ENCODE measurements around the gene LCT. TPM values are rescaled to one million over a fixed set of nuclear protein-coding genes. Genes with fewer than 3 reads are reported as not detected.
A peak's percentile ranks its signal among the peaks of the same experiment; 100 is the strongest.

LCT gene
- total and polyA plus RNA-seq, 2 donors from 2014 or later = 0.19 TPM; not detected in 1

GRCh38 chr2:135742325-135742757 lies 94.6 kb downstream of the LCT start:
- H3K27ac ChIP-seq (ENCODE audit: low read depth in 2 of 2, low read length in 2 of 2) = peak overlapping the region; percentile 89 to 98
- peak overlapping the region; percentile 87 to 93 (median 89) for H3K9ac ChIP-seq (ENCODE audit: low read length in 3 of 3)
- no peaks in the 10 kb centered on the region for H3K27me3 ChIP-seq (ENCODE audit: control insufficient read depth, insufficient read depth, low read length)
- H3K9me3 ChIP-seq (ENCODE audit: control insufficient read depth in 2 of 3, insufficient read depth in 1 of 3, low read length in 3 of 3) = no peaks in the 10 kb centered on the region
- intact Hi-C loops (cut with DNase I) = no loop called here
- H3K36me3 ChIP-seq (ENCODE audit: control insufficient read depth in 2 of 3, insufficient read depth in 3 of 3, low read length in 3 of 3) = no peaks in the 10 kb centered on the region
- FAIRE-seq = no peak
- peaks cover 2 to 10% (median 6%) of the 10 kb centered on the region in 3 donors for H3K4me1 ChIP-seq (ENCODE audit: control insufficient read depth in 2 of 3, insufficient read depth in 2 of 3, low read depth in 1 of 3, low read length in 3 of 3)
- no peak for TF ChIP-seq CTCF (IDR thresholded peaks at IDR 0.05; ENCODE audit: borderline replicate concordance, extremely low read depth, insufficient read depth)
- DNase-seq = peak in 4 of 5 donors; percentile 59 to 83 (median 76)
- peak overlapping the region; percentile 74 to 91 (median 90) for H3K4me3 ChIP-seq (ENCODE audit: low read length in 3 of 3)

GRCh38 chr2:135741395-135742324 lies 95.3 kb downstream of the LCT start, which contains the start of gene UBXN4:
Gene UBXN4, plus strand, starts transcription at chr2:135741855. Its CDS starts 75 bp downstream, at chr2:135741930.
- Histone ChIP-seq H3K36me3 (ENCODE audit: control insufficient read depth in 2 of 3, insufficient read depth in 3 of 3, low read length in 3 of 3) (no peaks in the 10 kb centered on the region), H3K9ac (ENCODE audit: low read length in 3 of 3) (peak within 1 kb of the TSS; percentile 87 to 93 (median 89)), H3K27ac (ENCODE audit: low read depth in 2 of 2, low read length in 2 of 2) (peak within 1 kb of the TSS; percentile 89 to 98), H3K9me3 (ENCODE audit: control insufficient read depth in 2 of 3, insufficient read depth in 1 of 3, low read length in 3 of 3) (no peaks in the 10 kb centered on the region), H3K4me1 (ENCODE audit: control insufficient read depth in 2 of 3, insufficient read depth in 2 of 3, low read depth in 1 of 3, low read length in 3 of 3) (peaks cover 2 to 10% (median 5%) of the 10 kb centered on the region in 3 donors), H3K4me3 (ENCODE audit: low read length in 3 of 3) (peak within 1 kb of the TSS; percentile 74 to 91 (median 90)), H3K27me3 (ENCODE audit: control insufficient read depth, insufficient read depth, low read length) (no peaks in the 10 kb centered on the region)
- intact Hi-C loops (cut with DNase I) = no loop called here
- FAIRE-seq = peak; percentile 65
- peak; percentile 46 for TF ChIP-seq CTCF (IDR thresholded peaks at IDR 0.05; ENCODE audit: borderline replicate concordance, extremely low read depth, insufficient read depth)
- peak; percentile 98 to 99 (median 99) for DNase-seq

GRCh38 chr2:135741043-135741394 lies 96.0 kb downstream of the LCT start:
- intact Hi-C loops (cut with DNase I) = no loop called here

More at GRCh38 chr2:135741043-135741394, 96.0 kb downstream of the LCT start:
- no peak overlapping the region for H3K9ac ChIP-seq (ENCODE audit: low read length in 3 of 3)
- no peak for TF ChIP-seq CTCF (IDR thresholded peaks at IDR 0.05; ENCODE audit: borderline replicate concordance, extremely low read depth, insufficient read depth)
- no peaks in the 10 kb centered on the region for H3K9me3 ChIP-seq (ENCODE audit: control insufficient read depth in 2 of 3, insufficient read depth in 1 of 3, low read length in 3 of 3)
- peaks cover 2 to 10% (median 4%) of the 10 kb centered on the region in 3 donors for H3K4me1 ChIP-seq (ENCODE audit: control insufficient read depth in 2 of 3, insufficient read depth in 2 of 3, low read depth in 1 of 3, low read length in 3 of 3)
- peak overlapping the region in 1 of 2 donors; percentile 98 for H3K27ac ChIP-seq (ENCODE audit: low read depth in 2 of 2, low read length in 2 of 2)
- DNase-seq = no peak
- H3K36me3 ChIP-seq (ENCODE audit: control insufficient read depth in 2 of 3, insufficient read depth in 3 of 3, low read length in 3 of 3) = no peaks in the 10 kb centered on the region
- FAIRE-seq = no peak
- no peaks in the 10 kb centered on the region for H3K27me3 ChIP-seq (ENCODE audit: control insufficient read depth, insufficient read depth, low read length)
- peak overlapping the region; percentile 25 to 91 (median 74) for H3K4me3 ChIP-seq (ENCODE audit: low read length in 3 of 3)

Measured in kidney (tissue), 14 donors.